Measurements from ENCODE around the gene CDK5. TPM values are rescaled to one million over a fixed set of nuclear protein-coding genes. Genes with fewer than 3 reads are reported as not detected.

Gene CDK5
- total RNA-seq, 2 donors from 2014 or later, result 13.1 to 18.5 TPM

- intact Hi-C loops (cut with DNase I), result no loop called here
- H3K9me3 ChIP-seq, result no peaks in the 10 kb centered on the region
- no peak overlapping the region for H3K27ac ChIP-seq
- no peaks in the 10 kb centered on the region for H3K27me3 ChIP-seq (replicated peaks; ENCODE audit: insufficient read depth)
- peaks cover 16% of the 10 kb centered on the region for H3K4me1 ChIP-seq (replicated peaks)
- H3K4me3 ChIP-seq, result no peak overlapping the region
- no peak for DNase-seq (ENCODE audit: low spot score)
- no peak for TF ChIP-seq POLR2A (IDR thresholded peaks at IDR 0.05)
- TF ChIP-seq, protein P1, sequence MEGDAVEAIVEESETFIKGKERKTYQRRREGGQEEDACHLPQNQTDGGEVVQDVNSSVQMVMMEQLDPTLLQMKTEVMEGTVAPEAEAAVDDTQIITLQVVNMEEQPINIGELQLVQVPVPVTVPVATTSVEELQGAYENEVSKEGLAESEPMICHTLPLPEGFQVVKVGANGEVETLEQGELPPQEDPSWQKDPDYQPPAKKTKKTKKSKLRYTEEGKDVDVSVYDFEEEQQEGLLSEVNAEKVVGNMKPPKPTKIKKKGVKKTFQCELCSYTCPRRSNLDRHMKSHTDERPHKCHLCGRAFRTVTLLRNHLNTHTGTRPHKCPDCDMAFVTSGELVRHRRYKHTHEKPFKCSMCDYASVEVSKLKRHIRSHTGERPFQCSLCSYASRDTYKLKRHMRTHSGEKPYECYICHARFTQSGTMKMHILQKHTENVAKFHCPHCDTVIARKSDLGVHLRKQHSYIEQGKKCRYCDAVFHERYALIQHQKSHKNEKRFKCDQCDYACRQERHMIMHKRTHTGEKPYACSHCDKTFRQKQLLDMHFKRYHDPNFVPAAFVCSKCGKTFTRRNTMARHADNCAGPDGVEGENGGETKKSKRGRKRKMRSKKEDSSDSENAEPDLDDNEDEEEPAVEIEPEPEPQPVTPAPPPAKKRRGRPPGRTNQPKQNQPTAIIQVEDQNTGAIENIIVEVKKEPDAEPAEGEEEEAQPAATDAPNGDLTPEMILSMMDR (IDR thresholded peaks at IDR 0.05), result no peak
- no peak for TF ChIP-seq POLR2AphosphoS5 (IDR thresholded peaks at IDR 0.05)
- H3K36me3 ChIP-seq, result no peaks in the 10 kb centered on the region
- WGBS, result 83% methylated on average over 7 of the region's 7 CpGs
These were observed 33.3 kb upstream of the CDK5 start for GRCh38 chr7:151091003-151091402.

GRCh38 chr7:151089893-151090730, 32.4 kb upstream of the CDK5 start:
- H3K4me3 ChIP-seq, result peak overlapping the region in 1 of 2 donors; percentile 80

GRCh38 chr7:151088856-151089699, 31.4 kb upstream of the CDK5 start:
- H3K27ac ChIP-seq, result peak overlapping the region; percentile 83
- intact Hi-C loops (cut with DNase I), result loop anchor here (10.0 kb wide), 1 partner anchor 124 kb away; no protein-coding TSS in a partner anchor
- peak overlapping the region in 1 of 2 donors; percentile 80 for H3K4me3 ChIP-seq
- H3K27me3 ChIP-seq (replicated peaks; ENCODE audit: insufficient read depth), result no peaks in the 10 kb centered on the region
- WGBS, result 4% methylated on average over 30 of the region's 30 CpGs
- peaks cover 16% of the 10 kb centered on the region for H3K4me1 ChIP-seq (replicated peaks)
- H3K36me3 ChIP-seq, result no peaks in the 10 kb centered on the region
- no peaks in the 10 kb centered on the region for H3K9me3 ChIP-seq
- DNase-seq (ENCODE audit: low spot score), result peak; percentile 74
- TF ChIP-seq POLR2AphosphoS5 (IDR thresholded peaks at IDR 0.05), result peak; percentile 70
- TF ChIP-seq, protein P1 (IDR thresholded peaks at IDR 0.05), result no peak
- TF ChIP-seq POLR2A (IDR thresholded peaks at IDR 0.05), result peak; percentile 57

More at GRCh38 chr7:151089893-151090730, 32.4 kb upstream of the CDK5 start:
- Histone ChIP-seq H3K36me3 (no peaks in the 10 kb centered on the region), H3K4me1 (replicated peaks) (peaks cover 16% of the 10 kb centered on the region), H3K27ac (peak overlapping the region; percentile 83), H3K27me3 (replicated peaks; ENCODE audit: insufficient read depth) (no peaks in the 10 kb centered on the region), H3K9me3 (no peaks in the 10 kb centered on the region)
- TF ChIP-seq, protein P1 (IDR thresholded peaks at IDR 0.05), result no peak
- TF ChIP-seq POLR2AphosphoS5 (IDR thresholded peaks at IDR 0.05) (no peak), POLR2A (IDR thresholded peaks at IDR 0.05) (no peak)
- intact Hi-C loops (cut with DNase I), result loop anchor here (10.0 kb wide), 1 partner anchor 125 kb away; no protein-coding TSS in a partner anchor
- DNase-seq (ENCODE audit: low spot score), result no peak
- WGBS, result 72% methylated on average over 22 of the region's 22 CpGs

DNA sequence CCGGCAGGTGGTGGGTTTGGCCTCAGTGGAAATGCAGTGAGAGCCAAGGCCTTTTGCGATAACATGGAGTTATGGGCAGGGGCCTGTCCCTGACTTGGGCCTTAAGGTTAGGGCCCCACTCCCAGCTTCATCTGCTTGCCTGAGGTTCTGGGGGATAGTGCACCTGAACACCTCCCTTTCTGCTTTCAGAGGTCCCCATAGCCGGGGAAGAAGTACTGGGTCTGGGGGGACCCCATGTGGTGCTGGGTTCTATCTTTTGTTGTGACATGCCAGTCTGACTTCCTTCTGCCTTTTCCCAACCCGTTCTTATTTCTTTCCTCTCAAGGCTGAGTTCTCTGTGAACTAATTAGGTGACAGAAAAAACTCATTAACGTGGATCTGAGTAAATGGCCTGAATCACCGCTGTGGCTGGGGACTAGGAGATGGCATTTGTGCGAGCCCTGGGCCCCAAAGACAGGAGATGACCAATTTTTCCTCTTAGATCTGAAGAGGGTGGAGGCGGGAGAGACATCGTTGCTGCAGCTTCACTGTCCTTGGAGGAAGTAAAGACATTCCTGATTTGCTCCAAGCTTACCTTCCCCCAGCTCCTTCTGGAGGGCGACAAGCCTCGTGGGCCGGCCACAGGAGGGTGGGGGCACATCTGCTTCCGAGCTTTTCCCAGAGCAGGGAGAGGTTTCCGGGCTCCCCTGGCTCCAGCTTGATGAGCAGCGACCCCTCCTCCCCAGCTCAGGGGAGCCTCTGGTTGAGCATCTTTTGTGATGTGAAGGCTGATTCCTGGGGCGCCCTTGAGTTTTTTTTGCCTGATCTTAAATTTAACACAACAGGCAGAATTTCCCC, 30.5 kb upstream of the CDK5 start:
- H3K9me3 ChIP-seq, result no peaks in the 10 kb centered on the region
- peak overlapping the region; percentile 83 for H3K27ac ChIP-seq
- TF ChIP-seq POLR2AphosphoS5 (IDR thresholded peaks at IDR 0.05) (no peak), POLR2A (IDR thresholded peaks at IDR 0.05) (no peak)
- TF ChIP-seq, protein P1 (IDR thresholded peaks at IDR 0.05), result no peak
- DNase-seq (ENCODE audit: low spot score), result no peak
- intact Hi-C loops (cut with DNase I), result loop anchor here (10.0 kb wide), 1 partner anchor 123 kb away; no protein-coding TSS in a partner anchor
- 30% methylated on average over 16 of the region's 16 CpGs for WGBS
- no peaks in the 10 kb centered on the region for H3K36me3 ChIP-seq
- H3K27me3 ChIP-seq (replicated peaks; ENCODE audit: insufficient read depth), result no peaks in the 10 kb centered on the region
- H3K4me1 ChIP-seq (replicated peaks), result peaks cover 16% of the 10 kb centered on the region
- peak overlapping the region; percentile 61 to 80 for H3K4me3 ChIP-seq

Data from prostate gland (tissue), 2 donors.